Right lobe of liver (tissue), 4 donors: ENCODE results near the gene PPP1R3C.

Experiments used
- CTCF ChIP-seq, 4 donors: fragments of 200-600 bp in 3 of 4; fragments of 450-650 bp in 1 of 4; IDR thresholded peaks; one replicate each; pipeline versions ENCODE4 v1.5.1 to v1.8.0; 2016 to 2022; ENCODE audit warnings: antibody characterized with exemption in 4 of 4, mild to moderate bottlenecking in 2 of 4
- POLR2A ChIP-seq: fragments of 450-650 bp; IDR thresholded peaks from one replicate; pipeline ENCODE4 v1.6.1; 2017; ENCODE audit warnings: antibody characterized with exemption, mild to moderate bottlenecking
- donor health status: DM: no; HTN: no; CAD: no.
- donor health status: DM: no; HTN: no; CAD: no.
- donor health status: DM: no; HTN: yes; CAD: no.

DNA sequence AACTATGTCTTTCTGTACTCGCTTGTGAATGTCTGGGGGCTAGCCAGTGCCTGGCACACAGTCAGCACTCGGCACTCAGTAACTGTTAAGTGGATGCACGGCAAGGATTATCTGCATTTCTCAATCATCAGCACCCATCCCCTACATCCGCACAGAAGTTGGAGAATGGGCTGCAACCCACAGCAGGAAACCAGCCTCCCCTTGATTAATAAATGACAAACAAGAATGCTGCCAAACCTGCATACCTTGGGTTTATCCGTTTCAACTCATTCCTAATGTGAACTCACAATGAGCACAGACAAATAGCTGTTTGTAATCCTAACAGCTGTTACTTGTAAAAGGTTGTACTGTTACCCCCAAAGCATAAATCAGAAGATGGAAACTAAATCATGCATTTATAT lies 28.9 kb downstream of the PPP1R3C start:
- no peak for TF ChIP-seq CTCF (IDR thresholded peaks at IDR 0.05)
- peak; percentile 51 for TF ChIP-seq POLR2A
